ENCODE results near the gene ZFAND6.

DNA sequence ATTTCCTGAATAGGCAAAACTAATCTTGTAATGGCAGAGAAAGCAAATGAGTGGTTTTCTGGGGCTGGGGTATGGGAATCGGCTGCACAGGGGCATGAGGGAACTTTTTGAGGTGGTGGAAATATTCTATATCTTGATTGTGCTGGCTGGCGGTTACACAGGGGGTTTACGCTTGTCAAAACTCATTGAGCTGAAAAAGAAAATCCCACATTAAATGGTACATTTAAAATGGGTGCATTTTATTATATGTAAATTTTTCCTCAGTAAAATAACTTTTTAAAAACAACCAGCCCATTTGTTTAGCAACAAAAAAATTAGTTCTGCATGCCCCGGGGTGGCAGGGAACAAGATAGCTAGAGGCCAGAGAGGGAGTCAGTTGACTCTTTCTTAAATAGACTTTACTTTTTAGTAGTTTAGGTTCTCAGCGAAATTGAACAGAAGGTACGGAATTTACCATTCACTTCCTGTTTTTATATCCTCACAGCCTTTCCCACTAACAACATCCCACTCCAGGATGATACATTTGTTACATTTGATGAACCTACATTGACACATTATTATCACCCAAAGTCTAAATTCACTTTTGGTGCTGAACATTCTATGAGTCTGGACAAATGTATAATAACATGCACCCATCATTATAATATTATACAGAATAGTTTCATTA, 47.3 kb upstream of the ZFAND6 start:
- TF ChIP-seq, protein P1, sequence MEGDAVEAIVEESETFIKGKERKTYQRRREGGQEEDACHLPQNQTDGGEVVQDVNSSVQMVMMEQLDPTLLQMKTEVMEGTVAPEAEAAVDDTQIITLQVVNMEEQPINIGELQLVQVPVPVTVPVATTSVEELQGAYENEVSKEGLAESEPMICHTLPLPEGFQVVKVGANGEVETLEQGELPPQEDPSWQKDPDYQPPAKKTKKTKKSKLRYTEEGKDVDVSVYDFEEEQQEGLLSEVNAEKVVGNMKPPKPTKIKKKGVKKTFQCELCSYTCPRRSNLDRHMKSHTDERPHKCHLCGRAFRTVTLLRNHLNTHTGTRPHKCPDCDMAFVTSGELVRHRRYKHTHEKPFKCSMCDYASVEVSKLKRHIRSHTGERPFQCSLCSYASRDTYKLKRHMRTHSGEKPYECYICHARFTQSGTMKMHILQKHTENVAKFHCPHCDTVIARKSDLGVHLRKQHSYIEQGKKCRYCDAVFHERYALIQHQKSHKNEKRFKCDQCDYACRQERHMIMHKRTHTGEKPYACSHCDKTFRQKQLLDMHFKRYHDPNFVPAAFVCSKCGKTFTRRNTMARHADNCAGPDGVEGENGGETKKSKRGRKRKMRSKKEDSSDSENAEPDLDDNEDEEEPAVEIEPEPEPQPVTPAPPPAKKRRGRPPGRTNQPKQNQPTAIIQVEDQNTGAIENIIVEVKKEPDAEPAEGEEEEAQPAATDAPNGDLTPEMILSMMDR (IDR thresholded peaks at IDR 0.05; ENCODE audit: low read depth, low read length, poor library complexity, severe bottlenecking): no peak
- no peak for TF ChIP-seq EZH2phosphoT487 (IDR thresholded peaks at IDR 0.05; ENCODE audit: borderline replicate concordance, low read length)
